SU-DHL-6 (cell line): Measurements from ENCODE around the gene DEAF1.

Experiments used
- H2AFZ ChIP-seq: fragments of 200-600 bp; sonication (generic); 2 replicates; pipeline ENCODE4 v1.6.1; 2014; ENCODE audit warnings: low read depth, mild to moderate bottlenecking, moderate library complexity, mixed read lengths, antibody characterized with exemption, low read length; ENCODE audit not compliant: severe bottlenecking
- H3F3A ChIP-seq: fragments of 200-600 bp; shearing (Covaris generic); 2 replicates; pipeline ENCODE4 v1.6.0; 2016; ENCODE audit warnings: antibody characterized with exemption, mild to moderate bottlenecking; ENCODE audit not compliant: insufficient read depth
- H3K27ac ChIP-seq: fragments of 200-600 bp; sonication (generic); 2 replicates; pipeline ENCODE4 v1.5.1; 2016; ENCODE audit warnings: low read depth, mild to moderate bottlenecking, low read length, moderate library complexity, mixed read lengths
- H3K27me3 ChIP-seq: fragments of 200-600 bp; sonication (generic), shearing (Covaris generic); 2 replicates; pipeline ENCODE4 v1.6.0; 2014; ENCODE audit warnings: mild to moderate bottlenecking, low read length
- H3K36me3 ChIP-seq: fragments of 200-600 bp; sonication (generic); 2 replicates; pipeline ENCODE4 v1.6.1; 2014; ENCODE audit warnings: mild to moderate bottlenecking, low read length, mixed read lengths
- H3K4me2 ChIP-seq: fragments of 300-600, 200-600 bp; shearing (Covaris generic), sonication (generic); 2 replicates; pipeline ENCODE4 v1.6.0; 2014; ENCODE audit warnings: low read length, low read depth, mild to moderate bottlenecking; ENCODE audit not compliant: poor library complexity, severe bottlenecking
- H3K4me3 ChIP-seq: fragments of 200-600 bp; sonication (generic); 2 replicates; pipeline ENCODE4 v1.5.1; 2014; ENCODE audit warnings: antibody characterized with exemption, low read length, mild to moderate bottlenecking, mixed read lengths; ENCODE audit not compliant: insufficient read depth, poor library complexity, severe bottlenecking
- H3K79me2 ChIP-seq: fragments of 200-600 bp; sonication (generic); 2 replicates; pipeline ENCODE4 v1.6.1; 2014; ENCODE audit warnings: mild to moderate bottlenecking, low read length, moderate library complexity; ENCODE audit not compliant: insufficient read depth
- H3K9ac ChIP-seq: fragments of 200-600 bp; sonication (generic); 2 replicates; pipeline ENCODE4 v1.7.0; 2014; ENCODE audit warnings: mild to moderate bottlenecking, low read length
- H3K9me2 ChIP-seq: fragments of 200-600 bp; sonication (generic); replicated peaks from 2 replicates; pipeline ENCODE4 v1.6.1; 2014; ENCODE audit warnings: low read length; ENCODE audit not compliant: insufficient read depth
- H3K9me3 ChIP-seq: fragments of 200-600 bp; sonication (generic); 2 replicates; pipeline ENCODE4 v1.6.1; 2014; ENCODE audit warnings: low read length, mixed read lengths; ENCODE audit not compliant: insufficient read depth
- H4K20me1 ChIP-seq: fragments of 200-600 bp; sonication (generic); 2 replicates; pipeline ENCODE4 v1.6.1; 2014; ENCODE audit warnings: low read depth, mild to moderate bottlenecking, antibody characterized with exemption, low read length, moderate library complexity, mixed read lengths
- CTCF ChIP-seq: fragments of 200-600 bp; sonication (generic); IDR thresholded peaks from one replicate; pipeline ENCODE4 v1.5.1; 2017; ENCODE audit warnings: antibody characterized with exemption, mild to moderate bottlenecking, low read length, moderate library complexity; ENCODE audit not compliant: insufficient read depth, poor library complexity, severe bottlenecking
- EZH2phosphoT487 ChIP-seq: fragments of 200-600 bp; sonication (generic), shearing (Covaris generic); conservative IDR thresholded peaks from 2 replicates; pipeline ENCODE4 v1.6.1; 2018; ENCODE audit warnings: mild to moderate bottlenecking, antibody characterized with exemption, low read length, moderate library complexity, mixed read lengths

The DEAF1 gene

GRCh38 chr11:706957-707816, 12.2 kb upstream of the DEAF1 start:
- Histone ChIP-seq H4K20me1 (no peaks in the 10 kb centered on the region), H3K4me2 (no peak overlapping the region), H2AFZ (no peak overlapping the region), H3K27me3 (no peaks in the 10 kb centered on the region), H3K79me2 (no peaks in the 10 kb centered on the region), H3K9ac (no peak overlapping the region), H3K9me3 (no peaks in the 10 kb centered on the region), H3K27ac (no peak overlapping the region), H3K9me2 (no peaks in the 10 kb centered on the region), H3K36me3 (no peaks in the 10 kb centered on the region), H3K4me3 (no peak overlapping the region), H3F3A (no peaks in the 10 kb centered on the region)
- TF ChIP-seq EZH2phosphoT487: no peak
- no peak for TF ChIP-seq CTCF

- Histone ChIP-seq H3K27ac (no peak overlapping the region), H3F3A (no peaks in the 10 kb centered on the region), H3K9ac (no peak overlapping the region), H3K79me2 (no peaks in the 10 kb centered on the region), H3K4me2 (no peak overlapping the region), H4K20me1 (no peaks in the 10 kb centered on the region), H3K4me3 (no peak overlapping the region), H2AFZ (no peak overlapping the region), H3K9me2 (no peaks in the 10 kb centered on the region), H3K9me3 (no peaks in the 10 kb centered on the region), H3K36me3 (no peaks in the 10 kb centered on the region), H3K27me3 (no peaks in the 10 kb centered on the region)
- TF ChIP-seq EZH2phosphoT487: no peak
- no peak for TF ChIP-seq CTCF
These were observed 11.5 kb upstream of the DEAF1 start for GRCh38 chr11:706439-706956.

- Histone ChIP-seq H3K9me3 (no peaks in the 10 kb centered on the region), H4K20me1 (no peaks in the 10 kb centered on the region), H3K4me3 (no peak within 1 kb of the TSS), H3K9me2 (no peaks in the 10 kb centered on the region), H3K27ac (no peak within 1 kb of the TSS), H3K4me2 (no peak within 1 kb of the TSS), H3F3A (no peaks in the 10 kb centered on the region), H3K79me2 (no peaks in the 10 kb centered on the region), H3K36me3 (no peaks in the 10 kb centered on the region), H2AFZ (no peak within 1 kb of the TSS), H3K9ac (no peak within 1 kb of the TSS), H3K27me3 (no peaks in the 10 kb centered on the region)
- TF ChIP-seq CTCF: no peak
- no peak for TF ChIP-seq EZH2phosphoT487
These were observed 10.8 kb upstream of the DEAF1 start, which contains the start of gene EPS8L2 for GRCh38 chr11:705646-706438. Gene EPS8L2 (plus strand): TSS chr11:706231. CDS start chr11:709408, 3,177 bp downstream.
